ENCODE measurements around the gene CNTF. TPM values are rescaled to one million over a fixed set of nuclear protein-coding genes. Genes with fewer than 3 reads are reported as not detected.

CNTF gene
- total and polyA plus RNA-seq, 2 experiments from 2014 or later, result 0.24 to 1.8 TPM

GRCh38 chr11:58674609-58675008 is 52.1 kb downstream of the CNTF start:
- Mint-ChIP-seq H3K27me3 (ENCODE audit: insufficient read depth, low read depth, poor library complexity) (no peaks in the 10 kb centered on the region), H3K36me3 (ENCODE audit: low read depth) (no peaks in the 10 kb centered on the region), H3K27ac (no peak overlapping the region), H3K4me1 (no peaks in the 10 kb centered on the region), H3K4me3 (no peak overlapping the region), H3K9me3 (peaks cover 14% of the 10 kb centered on the region)
- Histone ChIP-seq H3K4me1 (ENCODE audit: insufficient read depth) (no peaks in the 10 kb centered on the region), H3K36me3 (ENCODE audit: insufficient read depth) (no peaks in the 10 kb centered on the region), H3K9me2 (ENCODE audit: insufficient read depth) (no peaks in the 10 kb centered on the region), H4K20me1 (replicated peaks; ENCODE audit: insufficient read depth) (no peaks in the 10 kb centered on the region), H3K27ac (ENCODE audit: low read depth) (no peak overlapping the region), H3K4me2 (no peak overlapping the region), H3K27me3 (ENCODE audit: insufficient read depth) (no peaks in the 10 kb centered on the region), H3K4me3 (no peak overlapping the region), H2AFZ (no peak overlapping the region), H3K79me2 (replicated peaks; ENCODE audit: insufficient read depth) (no peaks in the 10 kb centered on the region), H3F3A (replicated peaks; ENCODE audit: low read depth) (no peaks in the 10 kb centered on the region)
- TF ChIP-seq CTCF (conservative IDR thresholded peaks at IDR 0.05; ENCODE audit: low read depth in 2 of 2), result no peak
- TF ChIP-seq ZNF114 (CRISPR knock-in tag; IDR thresholded peaks at IDR 0.05), result no peak
- no peak for TF ChIP-seq ZNF331 (CRISPR knock-in tag; IDR thresholded peaks at IDR 0.05; ENCODE audit: low read depth)
- no peak for TF ChIP-seq NANOG (IDR thresholded peaks at IDR 0.05; ENCODE audit: borderline replicate concordance)
- TF ChIP-seq JUNB (IDR thresholded peaks at IDR 0.05; ENCODE audit: unreplicated experiment), result no peak
- no peak for TF ChIP-seq STAT1 (IDR thresholded peaks at IDR 0.05; ENCODE audit: unreplicated experiment)
- no peak for TF ChIP-seq EZH2phosphoT487 (IDR thresholded peaks at IDR 0.05; ENCODE audit: unreplicated experiment)
- no peak for TF ChIP-seq ETS1 (IDR thresholded peaks at IDR 0.05)
- no peak for TF ChIP-seq EZH2 (IDR thresholded peaks at IDR 0.05; ENCODE audit: low read depth, unreplicated experiment)
- TF ChIP-seq POLR2AphosphoS5 (IDR thresholded peaks at IDR 0.05; ENCODE audit: low read depth), result no peak
- TF ChIP-seq REST (IDR thresholded peaks at IDR 0.05; ENCODE audit: unreplicated experiment), result no peak
- TF ChIP-seq CREB1 (CRISPR knock-in tag; IDR thresholded peaks at IDR 0.05; ENCODE audit: low read depth), result no peak
- no peak for TF ChIP-seq ZNF462 (CRISPR knock-in tag; IDR thresholded peaks at IDR 0.05)
- ATAC-seq, result peak; percentile 35; the same call in 2 of the 3 replicates
- DNase-seq (ENCODE audit: low spot score), result no peak

Measured in GM23338 (cell line).